ENCODE results near the gene LCE5A.

DNA sequence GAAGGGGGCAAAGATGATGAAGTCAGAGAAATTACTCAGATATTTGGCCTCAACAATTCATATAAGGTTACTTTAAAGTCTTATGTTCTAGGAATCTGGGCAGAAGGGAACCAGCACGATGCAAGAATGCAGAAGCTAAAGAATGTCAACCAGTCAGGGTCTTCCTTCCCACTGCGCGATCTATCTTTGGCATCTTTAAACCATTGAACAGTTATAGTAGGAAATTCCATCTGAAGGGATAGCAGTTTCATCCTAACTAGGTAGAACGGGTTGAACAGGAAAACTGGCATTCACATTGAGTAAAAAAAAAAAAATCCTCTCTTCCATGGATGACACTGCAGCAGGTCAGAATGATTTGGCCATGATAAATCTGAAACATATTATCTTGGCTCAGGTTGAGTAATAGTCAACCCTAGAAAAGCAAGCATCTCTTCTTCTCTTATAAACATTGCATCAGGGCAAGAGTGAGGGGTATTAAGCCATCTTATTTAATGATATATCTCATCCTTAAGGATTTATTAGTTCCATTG lies 10.0 kb downstream of the LCE5A start:
- TF ChIP-seq CTCF (IDR thresholded peaks at IDR 0.05; ENCODE audit: poor library complexity, severe bottlenecking) = no peak
- TF ChIP-seq EZH2 (IDR thresholded peaks at IDR 0.05; ENCODE audit: borderline replicate concordance, insufficient read depth, low read length, poor library complexity, severe bottlenecking) = no peak
- no peak for TF ChIP-seq RAD21 (conservative IDR thresholded peaks at IDR 0.05)
- no peak for TF ChIP-seq POLR2AphosphoS5 (IDR thresholded peaks at IDR 0.05)
- TF ChIP-seq, protein P1, sequence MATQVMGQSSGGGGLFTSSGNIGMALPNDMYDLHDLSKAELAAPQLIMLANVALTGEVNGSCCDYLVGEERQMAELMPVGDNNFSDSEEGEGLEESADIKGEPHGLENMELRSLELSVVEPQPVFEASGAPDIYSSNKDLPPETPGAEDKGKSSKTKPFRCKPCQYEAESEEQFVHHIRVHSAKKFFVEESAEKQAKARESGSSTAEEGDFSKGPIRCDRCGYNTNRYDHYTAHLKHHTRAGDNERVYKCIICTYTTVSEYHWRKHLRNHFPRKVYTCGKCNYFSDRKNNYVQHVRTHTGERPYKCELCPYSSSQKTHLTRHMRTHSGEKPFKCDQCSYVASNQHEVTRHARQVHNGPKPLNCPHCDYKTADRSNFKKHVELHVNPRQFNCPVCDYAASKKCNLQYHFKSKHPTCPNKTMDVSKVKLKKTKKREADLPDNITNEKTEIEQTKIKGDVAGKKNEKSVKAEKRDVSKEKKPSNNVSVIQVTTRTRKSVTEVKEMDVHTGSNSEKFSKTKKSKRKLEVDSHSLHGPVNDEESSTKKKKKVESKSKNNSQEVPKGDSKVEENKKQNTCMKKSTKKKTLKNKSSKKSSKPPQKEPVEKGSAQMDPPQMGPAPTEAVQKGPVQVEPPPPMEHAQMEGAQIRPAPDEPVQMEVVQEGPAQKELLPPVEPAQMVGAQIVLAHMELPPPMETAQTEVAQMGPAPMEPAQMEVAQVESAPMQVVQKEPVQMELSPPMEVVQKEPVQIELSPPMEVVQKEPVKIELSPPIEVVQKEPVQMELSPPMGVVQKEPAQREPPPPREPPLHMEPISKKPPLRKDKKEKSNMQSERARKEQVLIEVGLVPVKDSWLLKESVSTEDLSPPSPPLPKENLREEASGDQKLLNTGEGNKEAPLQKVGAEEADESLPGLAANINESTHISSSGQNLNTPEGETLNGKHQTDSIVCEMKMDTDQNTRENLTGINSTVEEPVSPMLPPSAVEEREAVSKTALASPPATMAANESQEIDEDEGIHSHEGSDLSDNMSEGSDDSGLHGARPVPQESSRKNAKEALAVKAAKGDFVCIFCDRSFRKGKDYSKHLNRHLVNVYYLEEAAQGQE (IDR thresholded peaks at IDR 0.05; ENCODE audit: borderline replicate concordance) = no peak
- TF ChIP-seq MXI1 (conservative IDR thresholded peaks at IDR 0.05; ENCODE audit: poor library complexity, severe bottlenecking) = no peak
- no peak for TF ChIP-seq EP300 (conservative IDR thresholded peaks at IDR 0.05; ENCODE audit: poor library complexity, severe bottlenecking)
- TF ChIP-seq SMC3 (conservative IDR thresholded peaks at IDR 0.05; ENCODE audit: poor library complexity) = no peak
